Endothelial cell (in vitro differentiated cells): ENCODE data around the gene MCU. TPM values are rescaled to one million over a fixed set of nuclear protein-coding genes. Genes with fewer than 3 reads are reported as not detected.

ENCODE experiments used
- DNase-seq: peaks from one replicate; pipeline ENCODE4 v3.0.0; 2021; ENCODE audit warnings: low spot score
- H3K27ac Mint-ChIP-seq: one replicate; pipeline ENCODE4 v1.8.0; 2021; ENCODE audit warnings: mixed read lengths, inconsistent platforms; ENCODE audit not compliant: unreplicated experiment
- H3K27me3 Mint-ChIP-seq: one replicate; pipeline ENCODE4 v1.8.0; 2021; ENCODE audit warnings: mild to moderate bottlenecking, moderate library complexity, mixed read lengths, inconsistent platforms; ENCODE audit not compliant: unreplicated experiment
- H3K36me3 Mint-ChIP-seq: one replicate; pipeline ENCODE4 v1.8.0; 2021; ENCODE audit warnings: mild to moderate bottlenecking, low read depth, mixed read lengths, inconsistent platforms; ENCODE audit not compliant: unreplicated experiment
- H3K4me1 Mint-ChIP-seq: one replicate; pipeline ENCODE4 v1.8.0; 2021; ENCODE audit warnings: mild to moderate bottlenecking, mixed read lengths, inconsistent platforms; ENCODE audit not compliant: unreplicated experiment
- H3K4me3 Mint-ChIP-seq: one replicate; pipeline ENCODE4 v1.8.0; 2021; ENCODE audit warnings: mild to moderate bottlenecking, mixed read lengths, inconsistent platforms; ENCODE audit not compliant: unreplicated experiment
- H3K9me3 Mint-ChIP-seq: one replicate; pipeline ENCODE4 v1.8.0; 2021; ENCODE audit warnings: mixed read lengths, inconsistent platforms; ENCODE audit not compliant: unreplicated experiment
- total RNA-seq: library from RNA; stranded (reverse); fragmentation: NEBNext Ultra II Directional; extraction: Animal tissue kit (Norgen Biotek cat#: 25700); gene quantifications from one replicate; pipeline ENCODE4 v1.2.1, GENCODE V29; 2021; ENCODE audit not compliant: unreplicated experiment
- TF ChIP-seq, protein P1 (sequence below): fragments of 200-600 bp; sonication (generic); IDR thresholded peaks from one replicate; pipeline ENCODE4 v1.5.0; 2021; ENCODE audit warnings: antibody characterized with exemption; ENCODE audit not compliant: unreplicated experiment

The MCU gene
- total RNA-seq, 1 donor from 2014 or later: 39.6 TPM

DNA sequence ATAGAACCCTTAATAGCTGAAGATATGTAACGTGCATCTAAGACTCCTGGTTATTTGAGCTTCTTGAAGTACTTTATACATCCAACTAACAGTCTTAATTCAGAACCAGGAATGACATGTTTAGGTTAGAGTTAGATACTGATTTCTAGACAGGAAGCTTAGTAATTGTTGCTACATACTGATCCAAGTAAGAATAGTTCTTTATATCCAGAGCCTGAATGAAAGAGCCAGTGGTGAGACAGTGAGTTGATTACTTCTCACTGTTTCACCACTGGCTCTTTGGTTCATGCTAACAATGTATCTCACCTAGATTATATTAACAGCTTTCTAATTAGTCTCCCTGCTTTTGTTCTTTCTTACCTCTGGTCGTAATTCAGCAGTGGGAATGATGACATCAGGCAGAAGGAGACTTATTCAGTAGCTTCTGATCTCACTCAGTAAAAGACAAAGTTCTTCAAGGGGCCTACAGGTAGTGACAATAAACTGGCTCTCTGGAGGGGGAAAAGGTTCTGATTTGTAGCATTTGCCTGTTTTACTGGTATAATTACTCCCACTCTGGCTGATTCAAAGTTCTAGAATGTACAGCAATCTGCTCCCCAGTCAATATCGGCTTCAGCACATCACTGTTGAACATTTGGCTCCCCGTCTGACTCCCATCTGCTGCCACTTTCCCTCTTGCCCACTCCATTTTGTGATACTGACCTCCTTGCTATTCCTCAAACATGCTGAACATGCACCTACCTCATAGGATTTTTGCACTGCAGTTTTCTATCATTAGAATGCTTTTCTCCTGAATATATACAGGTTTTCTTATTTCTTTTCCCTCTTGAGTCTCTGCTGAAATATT, 29.1 kb downstream of the MCU start:
- no peaks in the 10 kb centered on the region for H3K36me3 Mint-ChIP-seq
- DNase-seq: no peak
- no peak overlapping the region for H3K4me3 Mint-ChIP-seq
- H3K9me3 Mint-ChIP-seq: no peaks in the 10 kb centered on the region
- no peaks in the 10 kb centered on the region for H3K4me1 Mint-ChIP-seq
- no peaks in the 10 kb centered on the region for H3K27me3 Mint-ChIP-seq
- TF ChIP-seq, protein P1, sequence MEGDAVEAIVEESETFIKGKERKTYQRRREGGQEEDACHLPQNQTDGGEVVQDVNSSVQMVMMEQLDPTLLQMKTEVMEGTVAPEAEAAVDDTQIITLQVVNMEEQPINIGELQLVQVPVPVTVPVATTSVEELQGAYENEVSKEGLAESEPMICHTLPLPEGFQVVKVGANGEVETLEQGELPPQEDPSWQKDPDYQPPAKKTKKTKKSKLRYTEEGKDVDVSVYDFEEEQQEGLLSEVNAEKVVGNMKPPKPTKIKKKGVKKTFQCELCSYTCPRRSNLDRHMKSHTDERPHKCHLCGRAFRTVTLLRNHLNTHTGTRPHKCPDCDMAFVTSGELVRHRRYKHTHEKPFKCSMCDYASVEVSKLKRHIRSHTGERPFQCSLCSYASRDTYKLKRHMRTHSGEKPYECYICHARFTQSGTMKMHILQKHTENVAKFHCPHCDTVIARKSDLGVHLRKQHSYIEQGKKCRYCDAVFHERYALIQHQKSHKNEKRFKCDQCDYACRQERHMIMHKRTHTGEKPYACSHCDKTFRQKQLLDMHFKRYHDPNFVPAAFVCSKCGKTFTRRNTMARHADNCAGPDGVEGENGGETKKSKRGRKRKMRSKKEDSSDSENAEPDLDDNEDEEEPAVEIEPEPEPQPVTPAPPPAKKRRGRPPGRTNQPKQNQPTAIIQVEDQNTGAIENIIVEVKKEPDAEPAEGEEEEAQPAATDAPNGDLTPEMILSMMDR: no peak
- no peak overlapping the region for H3K27ac Mint-ChIP-seq

DNA sequence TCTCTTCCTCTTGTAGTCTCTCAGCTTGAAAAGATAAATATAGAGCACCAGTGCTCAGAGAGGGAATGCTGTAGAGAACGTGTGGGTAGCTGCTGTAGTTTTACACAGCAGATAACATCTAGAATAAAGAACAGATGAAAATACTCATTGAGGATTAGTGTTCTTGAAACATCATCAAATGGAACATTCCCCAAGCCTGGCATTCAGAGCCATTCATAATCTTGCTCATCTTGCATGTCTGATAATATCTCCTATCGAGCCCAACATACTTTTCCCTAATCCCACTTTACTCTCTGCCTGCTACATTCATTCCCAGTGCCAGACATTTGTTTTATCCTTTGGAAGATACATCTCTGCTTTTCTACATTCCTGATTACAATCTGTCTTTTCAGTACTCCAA, 35.2 kb downstream of the MCU start:
- H3K36me3 Mint-ChIP-seq: no peaks in the 10 kb centered on the region
- no peaks in the 10 kb centered on the region for H3K4me1 Mint-ChIP-seq
- TF ChIP-seq, protein P1: no peak
- H3K27ac Mint-ChIP-seq: no peak overlapping the region
- no peak overlapping the region for H3K4me3 Mint-ChIP-seq
- no peaks in the 10 kb centered on the region for H3K27me3 Mint-ChIP-seq
- H3K9me3 Mint-ChIP-seq: no peaks in the 10 kb centered on the region
- no peak for DNase-seq

DNA sequence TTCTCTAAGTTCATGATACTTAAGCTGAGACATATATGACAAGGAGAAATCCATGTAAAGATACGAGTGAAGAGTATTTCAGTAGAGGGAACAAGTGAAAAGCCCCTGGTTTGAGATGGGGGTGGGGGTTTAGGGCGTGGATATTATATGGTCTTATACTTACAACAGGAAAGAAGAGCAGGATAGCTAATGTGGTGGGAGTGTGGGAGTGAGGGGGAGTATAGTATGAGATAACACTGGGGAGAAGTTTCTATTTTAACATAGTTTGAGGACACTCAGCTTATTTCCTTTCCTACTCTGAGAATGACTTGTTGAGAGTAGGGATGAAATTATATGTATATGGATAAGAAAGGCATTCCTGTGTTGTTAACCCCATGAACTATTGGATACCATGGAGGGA, 36.5 kb downstream of the MCU start:
- no peak for DNase-seq
- no peaks in the 10 kb centered on the region for H3K27me3 Mint-ChIP-seq
- no peak overlapping the region for H3K27ac Mint-ChIP-seq
- TF ChIP-seq, protein P1: no peak
- H3K4me1 Mint-ChIP-seq: no peaks in the 10 kb centered on the region
- no peak overlapping the region for H3K4me3 Mint-ChIP-seq
- no peaks in the 10 kb centered on the region for H3K36me3 Mint-ChIP-seq
- no peaks in the 10 kb centered on the region for H3K9me3 Mint-ChIP-seq

DNA sequence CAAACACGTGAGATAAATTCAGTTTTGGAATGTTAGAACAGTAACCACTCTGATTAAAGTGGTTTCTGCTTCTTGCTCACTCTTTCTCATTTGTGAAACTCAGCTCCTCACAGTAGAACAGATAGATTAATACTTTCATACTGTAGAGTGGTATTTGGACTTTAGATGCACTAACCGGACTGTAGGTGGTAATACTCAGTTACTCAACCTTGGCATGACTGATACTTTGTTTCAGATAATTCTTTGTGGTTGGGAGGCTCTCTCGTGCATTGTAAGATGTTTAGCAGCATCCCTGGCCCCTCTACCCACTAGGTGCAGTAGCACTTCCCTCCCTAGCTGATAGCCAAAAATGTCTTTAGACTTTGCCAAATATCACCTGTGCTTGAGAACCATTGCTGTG, 37.6 kb downstream of the MCU start:
- Mint-ChIP-seq H3K36me3 (no peaks in the 10 kb centered on the region), H3K27me3 (no peaks in the 10 kb centered on the region), H3K9me3 (no peaks in the 10 kb centered on the region), H3K4me3 (no peak overlapping the region), H3K27ac (no peak overlapping the region), H3K4me1 (no peaks in the 10 kb centered on the region)
- TF ChIP-seq, protein P1: no peak
- no peak for DNase-seq

DNA sequence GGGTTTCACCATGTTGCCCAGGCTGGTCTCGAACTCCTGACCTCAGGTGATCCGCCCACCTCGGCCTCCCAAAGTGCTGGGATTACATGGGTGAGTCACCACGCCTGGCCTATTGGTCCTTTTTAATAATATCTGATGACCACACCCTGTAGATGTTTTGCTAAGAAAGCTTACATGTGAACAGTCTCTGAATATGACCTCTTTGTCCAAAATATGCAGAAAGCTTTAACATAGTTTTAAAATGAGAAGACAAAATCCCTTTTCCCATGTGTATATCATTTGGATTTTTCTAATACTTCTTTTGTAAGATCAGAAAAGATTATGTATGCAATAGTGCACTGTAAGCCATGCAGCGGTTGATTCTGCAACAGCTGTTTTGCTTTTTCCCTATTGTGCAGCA, 38.5 kb downstream of the MCU start:
- peaks cover 2% of the 10 kb centered on the region for H3K4me1 Mint-ChIP-seq
- no peaks in the 10 kb centered on the region for H3K9me3 Mint-ChIP-seq
- peaks cover under 1% of the 10 kb centered on the region for H3K27me3 Mint-ChIP-seq
- TF ChIP-seq, protein P1: no peak
- no peak for DNase-seq
- H3K4me3 Mint-ChIP-seq: no peak overlapping the region
- H3K36me3 Mint-ChIP-seq: no peaks in the 10 kb centered on the region
- H3K27ac Mint-ChIP-seq: no peak overlapping the region
